Measurements from ENCODE around the gene PTPRR.

DNA sequence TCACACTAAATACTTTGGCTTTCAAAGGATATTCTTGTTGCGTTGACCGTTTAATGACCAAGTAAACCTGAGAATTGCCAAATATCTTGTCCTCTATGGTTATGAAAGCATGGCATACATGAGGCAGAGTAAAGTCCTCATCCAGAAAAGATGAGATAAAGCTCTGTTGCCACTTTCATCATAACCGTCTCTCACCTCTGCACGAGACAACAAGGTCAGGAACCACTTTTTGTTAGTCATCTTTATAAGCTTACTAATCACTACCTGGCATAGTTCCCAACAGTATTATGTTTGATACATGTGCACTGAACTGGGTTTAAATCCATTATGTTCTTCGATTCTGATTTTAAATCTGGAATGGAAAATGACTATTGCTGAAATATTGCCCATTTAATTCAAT lies 314.6 kb downstream of the PTPRR start:
- TF ChIP-seq, protein P1, sequence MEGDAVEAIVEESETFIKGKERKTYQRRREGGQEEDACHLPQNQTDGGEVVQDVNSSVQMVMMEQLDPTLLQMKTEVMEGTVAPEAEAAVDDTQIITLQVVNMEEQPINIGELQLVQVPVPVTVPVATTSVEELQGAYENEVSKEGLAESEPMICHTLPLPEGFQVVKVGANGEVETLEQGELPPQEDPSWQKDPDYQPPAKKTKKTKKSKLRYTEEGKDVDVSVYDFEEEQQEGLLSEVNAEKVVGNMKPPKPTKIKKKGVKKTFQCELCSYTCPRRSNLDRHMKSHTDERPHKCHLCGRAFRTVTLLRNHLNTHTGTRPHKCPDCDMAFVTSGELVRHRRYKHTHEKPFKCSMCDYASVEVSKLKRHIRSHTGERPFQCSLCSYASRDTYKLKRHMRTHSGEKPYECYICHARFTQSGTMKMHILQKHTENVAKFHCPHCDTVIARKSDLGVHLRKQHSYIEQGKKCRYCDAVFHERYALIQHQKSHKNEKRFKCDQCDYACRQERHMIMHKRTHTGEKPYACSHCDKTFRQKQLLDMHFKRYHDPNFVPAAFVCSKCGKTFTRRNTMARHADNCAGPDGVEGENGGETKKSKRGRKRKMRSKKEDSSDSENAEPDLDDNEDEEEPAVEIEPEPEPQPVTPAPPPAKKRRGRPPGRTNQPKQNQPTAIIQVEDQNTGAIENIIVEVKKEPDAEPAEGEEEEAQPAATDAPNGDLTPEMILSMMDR (IDR thresholded peaks at IDR 0.05), result no peak
- no peak for TF ChIP-seq POLR2A (IDR thresholded peaks at IDR 0.05)

Measured in adrenal gland (tissue), 5 donors.